Activated CD8-positive, alpha-beta memory T cell treated with anti-CD3 and anti-CD28 coated beads, Interleukin-2, amount 50 U/mL, for 48 hours (primary cell): Measurements from ENCODE around the gene PPP1R14B.

Experiments used
- DNase-seq: peaks from one replicate; pipeline ENCODE4 v3.0.0-alpha.2; 2020

The PPP1R14B gene

GRCh38 chr11:64208086-64208795, 38.5 kb downstream of the PPP1R14B start:
- no peak for DNase-seq

DNA sequence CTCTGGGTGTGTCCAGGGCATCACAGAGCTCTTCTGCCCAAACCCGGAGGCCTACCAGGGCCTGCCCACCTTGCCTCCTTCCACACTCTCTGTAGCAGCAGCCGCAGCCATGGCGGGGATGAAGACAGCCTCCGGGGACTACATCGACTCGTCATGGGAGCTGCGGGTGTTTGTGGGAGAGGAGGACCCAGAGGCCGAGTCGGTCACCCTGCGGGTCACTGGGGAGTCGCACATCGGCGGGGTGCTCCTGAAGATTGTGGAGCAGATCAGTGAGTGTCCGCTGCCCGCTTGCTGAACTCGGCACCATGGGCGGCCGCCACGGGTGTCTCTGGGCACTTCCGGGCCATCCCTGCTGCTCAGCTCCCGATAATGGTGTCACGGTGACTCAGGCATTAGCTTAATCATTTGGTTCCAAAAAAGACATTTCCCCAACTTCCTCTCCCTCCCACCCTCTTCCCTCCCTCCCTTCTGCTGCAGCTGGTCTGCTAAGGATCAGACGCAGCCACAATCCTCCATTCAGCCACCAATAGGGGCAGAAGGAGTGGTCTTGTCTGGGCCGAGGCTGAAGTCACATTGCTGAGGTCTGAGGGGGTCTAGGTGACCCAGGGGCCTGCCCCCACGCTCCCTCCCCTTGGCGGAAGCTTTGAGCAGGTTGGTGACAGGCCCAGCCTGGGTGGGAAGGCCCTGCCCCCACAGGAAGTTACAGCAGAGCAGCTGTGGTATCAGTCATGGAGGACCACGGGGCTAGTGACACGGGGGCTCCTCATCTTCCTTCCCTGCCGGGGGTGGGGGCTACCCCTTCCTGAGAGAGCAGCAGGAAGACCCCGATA, 39.3 kb downstream of the PPP1R14B start:
- DNase-seq, result peak; percentile 89

DNA sequence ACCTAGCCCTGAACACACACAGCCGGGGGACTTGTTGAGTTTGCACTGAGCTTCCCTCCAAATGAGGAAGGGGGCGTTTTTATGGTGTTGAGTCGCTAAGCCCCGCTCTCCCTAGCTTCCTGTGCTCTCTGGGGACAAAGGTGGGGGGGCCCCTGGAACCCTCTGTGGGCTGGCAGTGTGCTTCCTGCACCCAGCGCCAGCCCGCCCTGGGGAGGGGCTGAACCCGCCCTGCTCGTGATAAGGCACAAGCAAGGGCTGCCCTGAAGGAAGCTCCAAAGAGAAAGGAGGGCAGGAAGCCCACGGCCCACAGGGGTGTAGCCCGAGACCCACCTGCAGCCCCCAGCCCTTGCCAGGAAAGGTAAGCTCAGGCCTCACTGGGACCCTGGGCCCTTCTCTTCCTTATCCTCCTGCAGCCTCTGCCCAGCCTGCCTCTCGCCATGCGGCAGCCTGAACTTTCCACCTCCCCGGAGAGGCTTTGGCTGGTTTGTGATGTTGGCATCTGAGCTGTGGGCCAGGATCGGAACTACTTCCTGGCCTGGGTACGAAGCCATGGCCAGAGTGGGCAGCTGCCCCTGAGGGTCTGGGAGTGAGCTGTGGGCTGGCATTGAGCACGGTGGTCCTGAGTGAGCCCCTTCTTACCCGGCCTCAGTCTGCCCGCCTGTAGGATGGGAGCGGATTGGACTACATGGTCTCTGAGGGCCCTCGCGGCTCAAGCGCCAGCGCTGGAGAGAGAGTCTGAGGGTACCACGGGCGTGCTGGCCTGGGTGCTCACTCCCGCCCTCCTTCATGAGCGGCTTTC, 40.1 kb downstream of the PPP1R14B start, which contains the start of gene FERMT3:
Gene FERMT3, plus strand, starts transcription at position 265 of the 799 bp plus-strand sequence. CDS start 644 bp downstream, outside the sequence.
- DNase-seq, result peak; percentile 85

DNA sequence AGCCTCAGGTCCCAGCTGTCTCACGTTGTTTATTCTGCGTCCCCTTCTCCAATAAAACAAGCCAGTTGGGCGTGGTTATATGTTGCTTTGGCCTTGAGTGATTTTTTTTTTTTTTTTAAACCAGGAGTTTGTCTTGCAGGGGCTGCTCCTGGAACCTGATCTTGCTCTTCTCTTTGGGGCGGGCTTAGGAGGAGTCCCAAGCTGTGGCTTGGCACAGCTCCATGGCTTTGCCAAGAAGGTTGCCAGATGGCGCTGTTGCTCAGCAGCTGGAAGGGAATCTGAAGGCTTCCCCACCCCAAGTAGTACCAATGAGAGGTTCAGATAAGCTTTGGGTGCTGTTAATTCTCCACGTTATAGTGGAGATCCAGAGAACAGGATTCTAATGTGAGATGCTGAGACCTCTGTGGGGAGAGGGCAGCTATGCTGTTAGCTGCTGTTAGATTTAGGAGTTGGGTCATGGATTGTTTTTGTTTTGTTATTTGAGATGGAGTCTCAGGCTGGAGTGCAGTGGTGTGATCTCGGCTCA, 42.2 kb downstream of the PPP1R14B start:
- peak; percentile 81 for DNase-seq

DNA sequence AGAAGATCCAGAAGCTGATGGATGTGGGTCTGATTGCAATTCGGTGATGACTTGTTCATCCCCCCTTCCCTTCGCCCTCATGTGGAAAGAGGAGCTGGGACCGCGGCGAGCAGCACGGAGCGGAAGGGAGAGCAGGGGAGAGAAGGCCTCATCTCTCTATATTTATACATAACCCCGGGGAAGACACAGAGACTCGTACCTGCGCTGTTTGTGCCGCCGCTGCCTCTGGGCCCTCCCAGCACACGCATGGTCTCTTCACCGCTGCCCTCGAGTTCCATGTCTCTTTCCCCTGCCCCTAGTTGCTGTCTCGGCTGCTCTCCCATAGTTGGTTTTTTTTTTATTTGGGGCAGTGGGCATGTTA, 42.7 kb downstream of the PPP1R14B start:
- no peak for DNase-seq

DNA sequence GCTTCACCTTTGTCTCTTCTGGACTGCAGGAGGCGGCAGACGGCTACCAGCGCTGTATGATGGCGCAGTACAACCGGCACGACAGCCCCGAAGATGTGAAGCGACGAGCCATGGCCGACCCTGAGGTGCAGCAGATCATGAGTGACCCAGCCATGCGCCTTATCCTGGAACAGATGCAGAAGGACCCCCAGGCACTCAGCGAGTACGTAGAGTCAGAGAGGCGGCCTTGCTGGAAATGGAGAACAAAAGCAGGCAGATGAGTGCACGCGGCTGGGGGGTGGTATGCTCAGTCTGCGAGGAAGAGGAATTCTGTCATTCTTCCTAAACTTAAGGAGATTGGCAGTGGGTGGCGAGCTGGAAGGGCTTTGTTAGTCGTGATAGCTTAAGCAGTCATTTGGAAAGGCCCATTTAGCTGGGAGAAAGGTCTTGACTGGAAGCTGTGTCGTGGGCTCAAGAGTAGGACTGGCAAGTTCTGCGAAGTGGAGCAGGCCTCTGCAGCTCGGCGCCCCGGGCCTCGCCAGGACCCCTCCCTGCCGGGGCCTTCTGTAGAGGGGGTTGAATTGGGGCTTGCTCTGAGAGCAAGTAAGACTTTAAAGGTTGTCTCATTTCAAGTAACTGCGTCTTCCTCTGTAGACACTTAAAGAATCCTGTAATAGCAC, 43.2 kb downstream of the PPP1R14B start:
- DNase-seq, result no peak

DNA sequence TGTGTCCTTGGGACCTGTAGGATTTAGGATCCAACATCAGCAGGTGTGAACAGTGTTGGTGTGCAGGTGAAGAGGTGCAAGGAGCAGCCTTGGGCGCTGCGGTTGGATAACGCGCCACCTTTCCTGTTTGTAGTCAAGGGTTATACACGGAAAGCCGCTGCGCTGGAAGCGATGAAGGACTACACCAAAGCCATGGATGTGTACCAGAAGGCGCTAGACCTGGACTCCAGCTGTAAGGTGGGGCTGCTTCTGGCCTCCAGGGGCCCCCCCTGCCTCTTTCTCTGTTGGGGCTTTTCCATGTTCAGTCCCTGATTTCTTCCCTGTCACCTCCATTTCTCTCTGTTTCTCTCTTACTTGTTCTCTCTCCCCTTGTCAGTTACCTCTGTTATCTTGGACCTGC, 43.8 kb downstream of the PPP1R14B start:
- no peak for DNase-seq

GRCh38 chr11:64201543-64201942, 45.2 kb downstream of the PPP1R14B start:
- no peak for DNase-seq

GRCh38 chr11:64198511-64198910, 48.2 kb downstream of the PPP1R14B start:
- DNase-seq, result no peak

- DNase-seq, result no peak
Measured at GRCh38 chr11:64196626-64197025, 50.1 kb downstream of the PPP1R14B start.
